HL-60 (cell line): ENCODE measurements around the gene LZTR1.

Experiments used
- CTCF ChIP-seq: IDR thresholded peaks from one replicate; pipeline ENCODE4 v1.5.1; 2011; ENCODE audit warnings: low read length, control low read depth, inconsistent platforms; ENCODE audit not compliant: insufficient read depth
- SPI1 ChIP-seq: IDR thresholded peaks from 2 replicates; pipeline ENCODE4 v1.6.1; 2012; ENCODE audit warnings: low read depth, mild to moderate bottlenecking, borderline replicate concordance
- TF ChIP-seq, protein P1 (sequence below): IDR thresholded peaks from 2 replicates; pipeline ENCODE4 v1.6.1; 2012; ENCODE audit warnings: low read depth; ENCODE audit not compliant: insufficient replicate concordance

- TF ChIP-seq, protein P1, sequence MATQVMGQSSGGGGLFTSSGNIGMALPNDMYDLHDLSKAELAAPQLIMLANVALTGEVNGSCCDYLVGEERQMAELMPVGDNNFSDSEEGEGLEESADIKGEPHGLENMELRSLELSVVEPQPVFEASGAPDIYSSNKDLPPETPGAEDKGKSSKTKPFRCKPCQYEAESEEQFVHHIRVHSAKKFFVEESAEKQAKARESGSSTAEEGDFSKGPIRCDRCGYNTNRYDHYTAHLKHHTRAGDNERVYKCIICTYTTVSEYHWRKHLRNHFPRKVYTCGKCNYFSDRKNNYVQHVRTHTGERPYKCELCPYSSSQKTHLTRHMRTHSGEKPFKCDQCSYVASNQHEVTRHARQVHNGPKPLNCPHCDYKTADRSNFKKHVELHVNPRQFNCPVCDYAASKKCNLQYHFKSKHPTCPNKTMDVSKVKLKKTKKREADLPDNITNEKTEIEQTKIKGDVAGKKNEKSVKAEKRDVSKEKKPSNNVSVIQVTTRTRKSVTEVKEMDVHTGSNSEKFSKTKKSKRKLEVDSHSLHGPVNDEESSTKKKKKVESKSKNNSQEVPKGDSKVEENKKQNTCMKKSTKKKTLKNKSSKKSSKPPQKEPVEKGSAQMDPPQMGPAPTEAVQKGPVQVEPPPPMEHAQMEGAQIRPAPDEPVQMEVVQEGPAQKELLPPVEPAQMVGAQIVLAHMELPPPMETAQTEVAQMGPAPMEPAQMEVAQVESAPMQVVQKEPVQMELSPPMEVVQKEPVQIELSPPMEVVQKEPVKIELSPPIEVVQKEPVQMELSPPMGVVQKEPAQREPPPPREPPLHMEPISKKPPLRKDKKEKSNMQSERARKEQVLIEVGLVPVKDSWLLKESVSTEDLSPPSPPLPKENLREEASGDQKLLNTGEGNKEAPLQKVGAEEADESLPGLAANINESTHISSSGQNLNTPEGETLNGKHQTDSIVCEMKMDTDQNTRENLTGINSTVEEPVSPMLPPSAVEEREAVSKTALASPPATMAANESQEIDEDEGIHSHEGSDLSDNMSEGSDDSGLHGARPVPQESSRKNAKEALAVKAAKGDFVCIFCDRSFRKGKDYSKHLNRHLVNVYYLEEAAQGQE, result no peak
- TF ChIP-seq CTCF, result no peak
- no peak for TF ChIP-seq SPI1
Measured at GRCh38 chr22:21045585-21046294, 63.6 kb downstream of the LZTR1 start, which contains the start of gene LRRC74B.
